ENCODE measurements around the gene PGF. TPM values are rescaled to one million over a fixed set of nuclear protein-coding genes. Genes with fewer than 3 reads are reported as not detected.

Gene PGF
- total and polyA plus RNA-seq, 2 of the 13 experiments (the other 11 are each of a cell fraction or from before 2014, with no cell fraction given) = 10.7 to 27.5 TPM

DNA sequence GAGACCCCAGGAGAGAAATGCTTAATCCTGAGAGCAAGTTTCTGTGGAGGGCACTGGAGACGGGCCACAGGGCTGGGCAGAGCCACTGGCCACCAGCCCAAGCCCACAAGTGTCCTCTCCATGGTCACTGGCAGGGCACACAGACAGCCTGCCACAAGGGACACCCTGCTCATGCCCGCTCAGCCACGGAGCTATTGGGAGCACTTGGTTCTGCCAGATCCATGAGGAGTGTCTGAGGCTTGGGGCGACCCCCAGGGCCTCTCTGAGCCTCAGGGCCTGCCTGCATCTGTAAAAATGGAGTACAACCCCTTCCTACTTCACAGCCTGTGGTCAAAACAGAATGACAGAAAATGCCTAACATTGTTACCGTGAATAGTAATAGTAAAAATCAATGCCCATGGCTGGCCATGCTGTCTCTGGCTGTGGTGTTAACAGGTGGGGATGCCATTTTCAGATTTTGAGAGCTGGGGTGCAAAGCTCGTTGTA, 3.2 kb downstream of the PGF start (continued):
- TF ChIP-seq, protein P1, sequence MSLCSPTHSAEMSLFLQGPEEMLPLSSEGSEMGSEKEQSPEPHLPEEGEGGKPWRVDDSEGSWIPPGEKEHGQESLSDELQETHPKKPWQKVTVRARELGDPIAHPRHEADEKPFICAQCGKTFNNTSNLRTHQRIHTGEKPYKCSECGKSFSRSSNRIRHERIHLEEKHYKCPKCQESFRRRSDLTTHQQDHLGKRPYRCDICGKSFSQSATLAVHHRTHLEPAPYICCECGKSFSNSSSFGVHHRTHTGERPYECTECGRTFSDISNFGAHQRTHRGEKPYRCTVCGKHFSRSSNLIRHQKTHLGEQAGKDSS (CRISPR knock-in tag; IDR thresholded peaks at IDR 0.05; ENCODE audit: borderline replicate concordance, low read depth) = no peak
- TF ChIP-seq, protein P2, sequence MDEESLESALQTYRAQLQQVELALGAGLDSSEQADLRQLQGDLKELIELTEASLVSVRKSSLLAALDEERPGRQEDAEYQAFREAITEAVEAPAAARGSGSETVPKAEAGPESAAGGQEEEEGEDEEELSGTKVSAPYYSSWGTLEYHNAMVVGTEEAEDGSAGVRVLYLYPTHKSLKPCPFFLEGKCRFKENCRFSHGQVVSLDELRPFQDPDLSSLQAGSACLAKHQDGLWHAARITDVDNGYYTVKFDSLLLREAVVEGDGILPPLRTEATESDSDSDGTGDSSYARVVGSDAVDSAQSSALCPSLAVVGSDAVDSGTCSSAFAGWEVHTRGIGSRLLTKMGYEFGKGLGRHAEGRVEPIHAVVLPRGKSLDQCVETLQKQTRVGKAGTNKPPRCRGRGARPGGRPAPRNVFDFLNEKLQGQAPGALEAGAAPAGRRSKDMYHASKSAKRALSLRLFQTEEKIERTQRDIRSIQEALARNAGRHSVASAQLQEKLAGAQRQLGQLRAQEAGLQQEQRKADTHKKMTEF (CRISPR knock-in tag; IDR thresholded peaks at IDR 0.05) = no peak
- no peak for TF ChIP-seq RXRA (CRISPR knock-in tag; IDR thresholded peaks at IDR 0.05)
- TF ChIP-seq ZNF549 (CRISPR knock-in tag; IDR thresholded peaks at IDR 0.05) = no peak
- TF ChIP-seq, protein P3, sequence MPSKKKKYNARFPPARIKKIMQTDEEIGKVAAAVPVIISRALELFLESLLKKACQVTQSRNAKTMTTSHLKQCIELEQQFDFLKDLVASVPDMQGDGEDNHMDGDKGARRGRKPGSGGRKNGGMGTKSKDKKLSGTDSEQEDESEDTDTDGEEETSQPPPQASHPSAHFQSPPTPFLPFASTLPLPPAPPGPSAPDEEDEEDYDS (CRISPR knock-in tag; IDR thresholded peaks at IDR 0.05) = no peak
- TF ChIP-seq, protein P4, sequence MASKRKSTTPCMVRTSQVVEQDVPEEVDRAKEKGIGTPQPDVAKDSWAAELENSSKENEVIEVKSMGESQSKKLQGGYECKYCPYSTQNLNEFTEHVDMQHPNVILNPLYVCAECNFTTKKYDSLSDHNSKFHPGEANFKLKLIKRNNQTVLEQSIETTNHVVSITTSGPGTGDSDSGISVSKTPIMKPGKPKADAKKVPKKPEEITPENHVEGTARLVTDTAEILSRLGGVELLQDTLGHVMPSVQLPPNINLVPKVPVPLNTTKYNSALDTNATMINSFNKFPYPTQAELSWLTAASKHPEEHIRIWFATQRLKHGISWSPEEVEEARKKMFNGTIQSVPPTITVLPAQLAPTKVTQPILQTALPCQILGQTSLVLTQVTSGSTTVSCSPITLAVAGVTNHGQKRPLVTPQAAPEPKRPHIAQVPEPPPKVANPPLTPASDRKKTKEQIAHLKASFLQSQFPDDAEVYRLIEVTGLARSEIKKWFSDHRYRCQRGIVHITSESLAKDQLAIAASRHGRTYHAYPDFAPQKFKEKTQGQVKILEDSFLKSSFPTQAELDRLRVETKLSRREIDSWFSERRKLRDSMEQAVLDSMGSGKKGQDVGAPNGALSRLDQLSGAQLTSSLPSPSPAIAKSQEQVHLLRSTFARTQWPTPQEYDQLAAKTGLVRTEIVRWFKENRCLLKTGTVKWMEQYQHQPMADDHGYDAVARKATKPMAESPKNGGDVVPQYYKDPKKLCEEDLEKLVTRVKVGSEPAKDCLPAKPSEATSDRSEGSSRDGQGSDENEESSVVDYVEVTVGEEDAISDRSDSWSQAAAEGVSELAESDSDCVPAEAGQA (IDR thresholded peaks at IDR 0.05; ENCODE audit: low read depth) = no peak
- TF ChIP-seq, protein P4 (CRISPR knock-in tag; IDR thresholded peaks at IDR 0.05; ENCODE audit: borderline replicate concordance) = no peak
- no peak for TF ChIP-seq ZNF121 (CRISPR knock-in tag; IDR thresholded peaks at IDR 0.05)
- TF ChIP-seq, protein P5, sequence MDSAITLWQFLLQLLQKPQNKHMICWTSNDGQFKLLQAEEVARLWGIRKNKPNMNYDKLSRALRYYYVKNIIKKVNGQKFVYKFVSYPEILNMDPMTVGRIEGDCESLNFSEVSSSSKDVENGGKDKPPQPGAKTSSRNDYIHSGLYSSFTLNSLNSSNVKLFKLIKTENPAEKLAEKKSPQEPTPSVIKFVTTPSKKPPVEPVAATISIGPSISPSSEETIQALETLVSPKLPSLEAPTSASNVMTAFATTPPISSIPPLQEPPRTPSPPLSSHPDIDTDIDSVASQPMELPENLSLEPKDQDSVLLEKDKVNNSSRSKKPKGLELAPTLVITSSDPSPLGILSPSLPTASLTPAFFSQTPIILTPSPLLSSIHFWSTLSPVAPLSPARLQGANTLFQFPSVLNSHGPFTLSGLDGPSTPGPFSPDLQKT (CRISPR knock-in tag; IDR thresholded peaks at IDR 0.05; ENCODE audit: borderline replicate concordance) = no peak
- TF ChIP-seq WIZ (CRISPR knock-in tag; IDR thresholded peaks at IDR 0.05) = no peak
- TF ChIP-seq, protein P6, sequence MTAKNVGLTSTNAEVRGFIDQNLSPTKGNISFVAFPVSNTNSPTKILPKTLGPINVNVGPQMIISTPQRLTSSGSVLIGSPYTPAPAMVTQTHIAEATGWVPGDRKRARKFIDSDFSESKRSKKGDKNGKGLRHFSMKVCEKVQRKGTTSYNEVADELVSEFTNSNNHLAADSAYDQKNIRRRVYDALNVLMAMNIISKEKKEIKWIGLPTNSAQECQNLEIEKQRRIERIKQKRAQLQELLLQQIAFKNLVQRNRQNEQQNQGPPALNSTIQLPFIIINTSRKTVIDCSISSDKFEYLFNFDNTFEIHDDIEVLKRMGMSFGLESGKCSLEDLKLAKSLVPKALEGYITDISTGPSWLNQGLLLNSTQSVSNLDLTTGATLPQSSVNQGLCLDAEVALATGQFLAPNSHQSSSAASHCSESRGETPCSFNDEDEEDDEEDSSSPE (CRISPR knock-in tag; IDR thresholded peaks at IDR 0.05) = no peak
- TF ChIP-seq, protein P7, sequence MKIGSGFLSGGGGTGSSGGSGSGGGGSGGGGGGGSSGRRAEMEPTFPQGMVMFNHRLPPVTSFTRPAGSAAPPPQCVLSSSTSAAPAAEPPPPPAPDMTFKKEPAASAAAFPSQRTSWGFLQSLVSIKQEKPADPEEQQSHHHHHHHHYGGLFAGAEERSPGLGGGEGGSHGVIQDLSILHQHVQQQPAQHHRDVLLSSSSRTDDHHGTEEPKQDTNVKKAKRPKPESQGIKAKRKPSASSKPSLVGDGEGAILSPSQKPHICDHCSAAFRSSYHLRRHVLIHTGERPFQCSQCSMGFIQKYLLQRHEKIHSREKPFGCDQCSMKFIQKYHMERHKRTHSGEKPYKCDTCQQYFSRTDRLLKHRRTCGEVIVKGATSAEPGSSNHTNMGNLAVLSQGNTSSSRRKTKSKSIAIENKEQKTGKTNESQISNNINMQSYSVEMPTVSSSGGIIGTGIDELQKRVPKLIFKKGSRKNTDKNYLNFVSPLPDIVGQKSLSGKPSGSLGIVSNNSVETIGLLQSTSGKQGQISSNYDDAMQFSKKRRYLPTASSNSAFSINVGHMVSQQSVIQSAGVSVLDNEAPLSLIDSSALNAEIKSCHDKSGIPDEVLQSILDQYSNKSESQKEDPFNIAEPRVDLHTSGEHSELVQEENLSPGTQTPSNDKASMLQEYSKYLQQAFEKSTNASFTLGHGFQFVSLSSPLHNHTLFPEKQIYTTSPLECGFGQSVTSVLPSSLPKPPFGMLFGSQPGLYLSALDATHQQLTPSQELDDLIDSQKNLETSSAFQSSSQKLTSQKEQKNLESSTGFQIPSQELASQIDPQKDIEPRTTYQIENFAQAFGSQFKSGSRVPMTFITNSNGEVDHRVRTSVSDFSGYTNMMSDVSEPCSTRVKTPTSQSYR (CRISPR knock-in tag; IDR thresholded peaks at IDR 0.05; ENCODE audit: borderline replicate concordance) = no peak
